GM19023 (cell line): ENCODE results near the gene CCDC27.

Experiments
- ATAC-seq: cut with Tn5 transposase; IDR thresholded peaks from one replicate; pipeline ENCODE4 v1.9.1; 2021; ENCODE audit warnings: mild to moderate bottlenecking, moderate library complexity; ENCODE audit not compliant: unreplicated experiment

The CCDC27 gene

DNA sequence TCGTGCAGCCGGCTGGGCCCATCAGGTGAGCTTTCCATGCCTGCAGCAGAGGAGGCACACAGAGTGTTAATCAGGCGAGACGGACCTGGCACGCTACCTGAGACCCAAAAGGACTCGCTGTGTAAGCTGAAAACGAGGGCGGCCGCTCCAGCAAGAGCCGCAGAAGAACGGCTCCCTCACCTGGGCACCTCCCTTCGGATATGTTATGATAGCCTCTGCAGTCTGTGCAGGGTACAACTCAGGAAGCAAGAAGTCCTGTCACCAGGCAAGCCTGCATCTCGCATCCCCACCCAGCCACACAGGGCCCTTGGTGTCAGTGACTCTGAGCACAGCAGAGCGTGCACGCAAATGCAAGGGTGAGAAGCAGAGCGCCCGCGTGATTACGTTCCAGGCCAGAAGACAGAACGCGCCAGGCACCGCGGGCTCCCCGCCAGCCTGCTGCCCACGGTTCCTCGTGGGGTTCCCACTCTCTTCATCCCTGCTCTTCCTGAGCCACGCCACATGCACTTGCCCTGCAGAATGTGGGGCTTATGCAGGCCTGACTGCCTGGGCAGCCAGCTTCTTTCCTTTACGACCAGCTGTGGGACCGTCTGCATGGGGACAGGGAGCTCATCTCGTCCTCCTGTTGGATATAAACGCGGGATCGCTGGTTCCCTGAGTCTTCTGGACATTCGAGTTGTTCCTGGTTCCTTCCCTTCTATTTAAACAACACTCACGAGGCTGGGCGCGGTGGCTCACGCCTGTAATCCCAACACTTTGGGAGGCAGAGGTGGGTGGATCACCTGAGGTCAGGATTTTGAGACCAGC lies 64.3 kb downstream of the CCDC27 start:
- no peak for ATAC-seq

DNA sequence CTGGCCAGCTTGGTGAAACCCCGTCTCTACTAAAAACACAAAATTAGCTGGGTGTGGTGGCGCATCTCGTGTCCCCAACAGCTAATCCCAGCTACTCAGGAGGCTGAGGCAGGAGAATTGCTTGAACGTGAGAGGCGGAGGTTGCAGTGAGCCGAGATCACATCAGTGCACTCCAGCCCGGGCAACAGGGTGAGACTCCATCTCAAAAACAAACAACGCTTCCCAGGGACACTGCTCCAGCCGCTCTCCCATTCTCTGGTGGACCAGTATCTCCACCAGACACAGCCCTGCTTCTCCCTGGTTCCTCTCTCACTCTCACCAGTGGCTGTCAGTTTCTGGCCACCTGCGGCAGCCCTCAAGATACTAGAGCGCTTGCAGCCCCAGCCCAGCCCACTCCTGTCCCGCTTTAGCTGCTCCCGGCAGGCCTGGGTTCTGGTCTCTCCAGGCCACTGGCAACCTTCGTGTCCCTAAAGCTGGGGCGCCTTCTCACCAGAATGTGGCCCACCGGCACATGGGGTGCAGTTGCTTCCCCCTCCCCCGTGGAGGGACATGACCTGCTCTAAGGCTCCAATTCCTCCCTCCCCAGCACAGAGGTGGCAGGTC lies 65.0 kb downstream of the CCDC27 start:
- no peak for ATAC-seq

DNA sequence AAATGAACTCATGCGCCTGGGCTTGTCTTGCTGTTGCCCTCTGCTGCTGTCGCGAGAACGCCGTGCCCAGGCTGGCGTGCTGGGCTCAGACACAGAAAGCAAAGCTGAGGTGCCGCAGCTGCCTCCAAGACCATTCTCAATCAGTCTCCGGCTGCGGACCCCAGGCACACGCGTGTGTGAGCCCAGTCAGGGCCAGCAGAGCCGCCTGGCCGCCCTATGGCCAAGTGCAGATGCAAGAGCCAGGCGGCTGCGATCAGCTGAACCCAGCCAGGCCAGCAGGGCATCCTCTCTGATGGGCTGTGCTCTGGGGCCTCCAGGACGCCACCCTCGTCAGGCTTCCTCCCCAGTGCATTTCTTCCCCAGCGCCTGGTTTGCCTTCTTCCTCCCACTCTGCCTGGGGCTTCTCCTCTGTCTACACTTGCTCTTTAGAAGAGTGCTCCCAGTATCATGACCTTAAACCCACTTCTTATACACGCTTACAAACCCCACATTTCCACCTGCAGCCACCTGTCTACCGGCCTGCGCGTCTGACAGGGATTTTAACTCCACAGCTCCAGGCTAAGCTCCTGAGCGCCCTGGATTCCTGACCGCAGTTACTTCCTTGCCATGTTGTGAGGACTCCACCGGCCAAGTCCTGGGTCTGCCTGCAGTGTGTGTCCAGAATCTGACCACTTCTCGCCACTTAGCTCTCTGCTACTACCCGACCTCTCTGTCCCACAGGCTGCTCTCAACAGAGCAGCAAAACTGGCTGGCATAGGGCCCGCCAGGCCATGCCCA lies 65.8 kb downstream of the CCDC27 start:
- ATAC-seq, result no peak

DNA sequence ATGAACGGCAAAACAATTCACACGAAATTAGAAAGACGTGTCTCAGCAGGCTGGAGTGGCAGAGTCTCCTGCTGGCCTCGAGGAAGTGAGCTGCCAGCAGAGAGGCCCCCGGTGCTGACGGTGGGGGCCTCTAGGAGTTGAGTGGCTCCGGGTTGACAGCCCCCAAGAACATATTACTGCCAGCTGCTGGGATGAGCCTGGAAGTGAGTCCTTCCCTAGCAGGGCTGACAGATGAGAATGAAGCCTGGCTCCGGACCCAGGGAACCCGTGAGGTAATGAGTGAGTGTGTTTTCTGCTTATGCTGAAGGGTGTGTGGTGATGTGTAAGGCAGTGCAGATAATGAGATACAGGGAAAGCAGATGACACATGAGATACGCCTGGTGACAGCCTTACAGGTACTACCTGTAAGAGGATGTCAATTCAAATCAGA lies 67.5 kb downstream of the CCDC27 start:
- no peak for ATAC-seq

DNA sequence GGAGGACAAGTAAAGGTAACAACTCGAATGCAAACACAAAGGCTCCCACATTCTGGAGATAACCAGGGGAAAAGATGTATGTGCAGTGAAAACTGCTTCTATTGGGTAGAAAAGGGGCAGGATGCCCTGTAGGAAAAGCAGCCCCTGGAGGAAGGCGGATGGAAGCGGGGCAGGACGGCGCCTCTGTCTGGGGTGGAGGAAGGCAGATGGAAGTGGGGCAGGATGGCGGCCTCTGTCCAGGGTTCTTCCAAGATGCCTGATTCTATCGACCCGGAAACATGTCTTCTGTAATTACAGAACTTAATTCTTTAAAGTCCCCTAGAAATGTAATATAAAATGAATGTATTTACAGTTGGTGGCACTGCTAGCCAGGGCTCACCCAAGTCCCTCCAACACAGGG lies 68.1 kb downstream of the CCDC27 start:
- ATAC-seq, result no peak

DNA sequence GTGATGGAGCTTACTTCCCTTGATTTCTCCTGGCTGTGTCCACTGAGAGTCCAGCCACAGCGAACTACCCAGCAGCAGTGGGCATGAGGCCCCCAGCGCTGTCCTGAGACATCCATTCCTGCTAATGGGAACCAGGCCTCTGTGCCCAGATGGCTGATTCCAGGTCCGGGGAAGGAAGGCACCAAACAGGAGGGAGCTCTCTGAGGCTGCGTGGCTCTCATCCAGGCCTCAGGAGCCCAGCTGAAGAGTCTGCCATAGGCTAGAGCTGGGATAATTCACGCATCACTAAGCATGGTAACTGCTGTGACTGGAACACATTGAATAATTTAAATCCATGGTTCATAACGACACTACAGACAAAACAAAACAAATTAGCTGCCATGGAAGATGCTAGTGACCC lies 68.8 kb downstream of the CCDC27 start:
- ATAC-seq, result no peak
